Adrenal gland (tissue), 5 donors: Measurements from ENCODE around the gene GALP.

ENCODE experiments used
- CTCF ChIP-seq, 6 experiments: fragments of 450-650 bp in 4 of 6; fragments of 200-600 bp in 2 of 6; sonication (generic) in 1 of 6; IDR thresholded peaks; 1 replicate in 5 of 6; 2 replicates in 1 of 6; pipeline versions ENCODE4 v1.5.1 to v1.8.0; 2016 to 2021; ENCODE audit warnings: antibody characterized with exemption in 6 of 6, mild to moderate bottlenecking in 2 of 6, moderate library complexity in 1 of 6
- POLR2A ChIP-seq, 2 donors: fragments of 450-650 bp; IDR thresholded peaks; one replicate each; pipeline ENCODE4 v1.6.1; 2017; ENCODE audit warnings: antibody characterized with exemption in 2 of 2, mild to moderate bottlenecking in 2 of 2, moderate library complexity in 1 of 2
- donor health status: DM: no; HTN: no; CAD: no.

DNA sequence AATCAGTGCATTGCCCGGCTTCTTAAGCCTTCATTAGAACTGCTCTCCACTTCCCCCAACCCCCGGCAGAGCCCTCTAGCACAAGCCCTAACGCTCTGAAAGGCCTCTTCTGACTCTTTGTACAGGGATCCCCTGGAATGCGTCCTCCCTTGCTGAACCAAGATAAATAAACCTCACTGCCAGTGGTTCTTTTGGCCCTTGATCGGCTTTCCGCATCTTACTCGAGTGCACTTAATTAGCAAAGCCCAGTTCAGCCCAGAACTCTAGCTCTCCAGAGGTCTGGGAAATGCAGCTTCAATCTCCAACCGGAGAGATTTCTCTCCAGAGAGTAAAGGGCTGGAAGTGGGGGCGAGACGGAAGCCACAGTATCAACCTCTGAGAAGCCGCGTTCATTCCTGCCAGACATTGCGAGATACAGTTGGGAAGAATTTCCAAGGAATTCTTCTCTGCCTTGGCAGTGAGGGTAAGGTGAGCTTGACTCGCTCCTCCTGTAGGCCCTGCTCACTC, 43.4 kb upstream of the GALP start:
- TF ChIP-seq CTCF (IDR thresholded peaks at IDR 0.05): no peak
- no peak for TF ChIP-seq POLR2A (IDR thresholded peaks at IDR 0.05)
